Fibroblast of skin of right quadriceps (primary cell): ENCODE measurements around the gene FAM131C.
"Not testable (repeated sequence)": the region's sequence is repeated elsewhere in the genome, so short reads cannot be mapped to it uniquely, and the experiment has no call there.

Experiments used
- DNase-seq: peaks from one replicate; pipeline ENCODE4 v3.0.0-alpha.2; 2013

The FAM131C gene

GRCh38 chr1:16057314-16057915 lies 16.0 kb downstream of the FAM131C start:
- not testable (repeated sequence) for DNase-seq

DNA sequence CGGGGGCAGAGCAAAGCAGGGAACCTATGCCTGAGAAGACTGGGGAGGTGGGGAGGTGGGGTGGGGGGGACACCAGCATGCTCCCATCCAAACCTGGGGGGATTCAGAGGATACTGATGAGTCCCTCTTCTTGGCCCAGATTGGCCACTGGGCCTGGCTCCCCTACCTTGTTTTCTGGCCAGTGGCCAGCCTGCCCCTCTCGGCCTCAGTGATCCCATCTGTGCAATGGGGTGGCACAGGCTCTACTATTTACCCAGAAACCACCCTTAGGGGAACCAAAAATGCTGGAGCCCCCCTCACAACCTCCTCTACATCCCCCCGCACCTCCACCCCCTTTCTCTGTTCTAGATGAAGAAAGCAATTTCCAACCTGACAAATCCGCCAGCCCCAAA lies 16.9 kb downstream of the FAM131C start:
- not testable (repeated sequence) for DNase-seq

GRCh38 chr1:16055613-16056520 lies 17.6 kb downstream of the FAM131C start:
- peak; percentile 65 for DNase-seq

DNA sequence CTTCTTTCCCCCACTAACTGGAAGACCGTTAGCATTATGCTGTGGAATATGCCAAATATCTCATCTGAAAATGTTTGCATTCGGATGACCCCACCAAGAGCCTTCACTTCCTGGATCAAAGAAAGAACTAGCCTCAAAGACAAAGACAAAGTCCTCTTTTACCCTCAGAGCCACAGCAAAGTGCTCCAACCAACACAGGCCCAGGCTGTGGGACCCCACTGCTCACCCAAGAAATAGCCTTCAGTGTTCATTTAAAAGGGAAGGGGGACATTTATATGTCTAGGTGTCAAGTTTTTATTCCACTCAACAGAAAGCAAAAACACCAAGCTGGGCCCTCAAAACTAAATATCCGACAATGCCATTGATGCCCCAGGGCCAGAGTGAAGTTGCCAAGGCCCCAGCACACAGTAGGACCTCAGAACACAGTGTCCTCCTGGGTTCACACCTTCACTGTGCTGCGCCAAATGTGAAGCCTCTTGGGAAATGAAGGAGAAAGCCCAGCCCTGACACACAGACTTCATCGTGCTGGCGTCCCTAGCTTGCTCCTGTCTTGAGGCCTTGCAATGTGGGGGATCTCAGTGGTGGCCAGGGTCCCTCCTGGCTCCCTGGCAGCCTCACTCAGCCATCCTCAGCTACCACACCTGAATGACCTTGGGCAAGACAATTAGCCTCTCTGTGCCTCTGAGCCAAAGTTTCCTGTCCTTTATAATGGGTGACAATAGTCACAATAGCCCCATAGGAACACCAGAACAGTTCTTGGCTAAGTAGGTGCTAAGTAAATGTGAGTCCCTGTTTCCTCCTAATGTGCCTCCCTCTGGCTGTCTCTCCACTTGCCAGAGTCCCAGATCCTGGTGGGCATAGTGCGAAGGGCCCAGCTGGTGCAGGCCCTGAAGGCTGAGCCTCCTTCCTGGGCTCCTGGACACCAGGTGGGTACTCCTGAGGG lies 18.6 kb downstream of the FAM131C start:
- DNase-seq = no peak

DNA sequence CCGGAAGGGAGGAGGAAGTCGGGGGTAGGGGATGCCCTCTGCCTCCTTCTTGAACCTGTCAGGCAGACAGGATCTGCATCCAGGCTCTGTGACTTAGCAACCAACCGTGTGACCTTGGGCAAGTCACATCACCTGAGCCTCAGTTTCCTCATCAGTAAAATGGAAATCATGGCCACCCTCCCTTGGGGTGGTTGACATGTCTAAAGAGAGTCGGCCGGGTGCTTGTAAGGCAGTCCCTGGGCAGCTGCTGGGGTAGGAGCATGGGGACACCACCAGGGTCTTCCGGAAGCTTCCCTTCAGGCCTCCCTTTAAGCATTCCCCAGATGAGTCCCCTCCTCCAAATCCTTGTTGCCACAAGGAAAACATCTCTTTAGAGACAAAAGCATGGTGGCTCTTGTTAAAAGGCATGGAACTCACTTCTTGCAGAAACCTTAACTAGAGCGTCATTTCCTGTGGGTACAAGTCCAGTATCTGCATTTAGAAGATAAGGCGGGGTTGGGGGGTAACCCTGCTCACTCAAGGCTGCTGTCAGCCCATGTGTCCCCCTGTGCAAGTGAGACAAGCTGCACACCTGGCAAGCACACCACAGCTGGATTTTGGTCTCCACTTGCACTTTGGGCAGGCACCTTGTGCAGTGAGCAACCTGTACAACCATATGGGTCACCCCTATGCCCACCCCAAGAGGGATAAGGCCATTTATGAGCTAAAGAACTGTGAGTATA lies 19.5 kb downstream of the FAM131C start:
- no peak for DNase-seq

DNA sequence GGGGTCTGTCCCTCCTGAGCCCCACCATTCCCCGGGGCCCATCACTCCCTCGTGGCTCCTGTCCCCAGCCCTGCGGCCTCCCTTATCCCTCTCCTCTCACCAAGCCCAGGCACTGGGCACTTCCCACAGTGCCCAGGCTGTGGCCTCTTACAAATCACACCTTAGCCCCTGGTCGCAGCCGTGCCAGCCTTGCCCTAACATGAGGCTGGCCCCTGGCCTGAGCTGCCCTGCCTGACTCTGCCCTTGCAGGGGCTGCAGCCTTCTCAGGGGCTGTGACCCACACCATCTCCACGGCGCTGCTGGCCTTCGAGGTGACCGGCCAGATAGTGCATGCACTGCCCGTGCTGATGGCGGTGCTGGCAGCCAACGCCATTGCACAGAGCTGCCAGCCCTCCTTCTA lies 21.5 kb downstream of the FAM131C start:
- not testable (repeated sequence) for DNase-seq

GRCh38 chr1:16051039-16051438 lies 22.4 kb downstream of the FAM131C start:
- no peak for DNase-seq

DNA sequence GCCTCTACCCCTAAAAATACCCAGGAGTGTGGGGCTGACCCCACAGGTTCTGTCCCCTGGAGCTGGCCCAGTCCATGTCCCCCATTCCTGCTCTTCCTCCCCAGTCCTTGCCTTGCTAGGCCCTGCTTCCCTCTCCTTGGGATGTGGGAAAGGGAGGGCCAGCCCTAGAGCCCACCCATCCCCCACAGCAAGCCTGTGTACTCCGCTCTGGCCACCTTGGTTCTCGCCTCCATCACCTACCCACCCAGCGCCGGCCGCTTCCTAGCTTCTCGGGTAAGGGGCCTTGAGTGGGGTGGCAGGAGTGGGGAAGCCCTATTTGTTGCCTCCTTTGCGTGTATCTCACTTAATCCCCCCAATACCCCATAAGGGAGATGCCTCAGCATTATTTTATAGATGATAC lies 23.1 kb downstream of the FAM131C start:
- DNase-seq = no peak

DNA sequence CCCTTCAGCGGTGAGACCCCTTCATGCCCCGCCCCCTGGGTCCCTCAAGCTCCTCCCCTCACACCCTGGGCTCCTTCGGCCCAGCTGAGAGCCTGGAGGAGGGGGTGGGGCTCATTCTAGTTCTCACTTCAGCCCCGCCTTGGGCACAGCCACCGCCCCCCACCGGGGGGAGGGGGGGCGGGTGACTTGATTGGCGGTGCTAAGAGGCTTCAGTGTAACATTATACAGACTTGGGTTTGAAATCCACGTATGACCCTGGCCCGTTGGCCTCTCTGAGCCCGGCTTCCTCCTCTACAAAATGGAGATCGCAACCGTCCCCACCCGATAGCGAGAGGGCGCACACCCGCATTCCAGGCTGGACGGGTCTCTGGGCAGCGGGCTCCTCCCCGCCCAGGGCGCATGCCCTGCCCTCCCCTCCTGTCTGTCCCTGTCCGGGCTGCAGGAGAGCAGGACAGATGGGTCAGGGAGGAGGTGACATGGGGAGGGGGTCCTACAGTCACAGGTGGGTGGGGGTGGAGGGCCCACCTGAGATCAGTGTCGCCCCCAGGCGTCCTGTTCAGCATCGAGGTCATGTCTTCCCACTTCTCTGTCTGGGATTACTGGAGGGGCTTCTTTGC lies 24.8 kb downstream of the FAM131C start:
- peak; percentile 56 for DNase-seq

GRCh38 chr1:16047791-16048475 lies 25.5 kb downstream of the FAM131C start:
- no peak for DNase-seq

DNA sequence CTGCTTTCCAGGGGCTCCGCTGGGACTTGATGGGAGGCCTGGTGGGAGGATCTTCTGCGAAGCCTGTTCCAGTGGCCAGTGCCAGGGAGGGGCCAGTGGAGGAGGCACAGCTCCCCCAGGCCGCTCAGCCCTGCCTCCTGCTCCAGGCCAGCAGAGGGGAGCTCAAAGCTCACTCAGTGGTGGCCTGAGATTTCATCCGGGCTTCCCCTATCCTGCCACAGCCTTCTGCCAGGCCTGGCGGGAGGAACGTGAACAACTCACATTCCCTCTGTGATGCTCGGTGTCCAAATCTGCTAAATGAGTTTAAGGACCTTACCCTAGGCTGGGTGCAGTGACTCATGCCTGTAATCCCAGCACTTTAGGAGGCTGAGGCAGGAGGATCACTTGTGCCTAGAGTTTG lies 26.6 kb downstream of the FAM131C start:
- no peak for DNase-seq

GRCh38 chr1:16043950-16044349 lies 29.5 kb downstream of the FAM131C start:
- DNase-seq = no peak

- DNase-seq = no peak
Observed at GRCh38 chr1:16043521-16043920, 29.9 kb downstream of the FAM131C start, which contains the start of gene CLCNKB. TSS of gene CLCNKB (plus strand) at chr1:16043782. CDS start at chr1:16044493, 711 bp downstream.

GRCh38 chr1:16042654-16043053 lies 30.8 kb downstream of the FAM131C start:
- not testable (repeated sequence) for DNase-seq

- DNase-seq = no peak
Observed at GRCh38 chr1:16042096-16042495, 31.4 kb downstream of the FAM131C start.

GRCh38 chr1:16041200-16041599 lies 32.3 kb downstream of the FAM131C start:
- DNase-seq = no peak

GRCh38 chr1:16039871-16040270 lies 33.6 kb downstream of the FAM131C start:
- DNase-seq = not testable (repeated sequence)

DNA sequence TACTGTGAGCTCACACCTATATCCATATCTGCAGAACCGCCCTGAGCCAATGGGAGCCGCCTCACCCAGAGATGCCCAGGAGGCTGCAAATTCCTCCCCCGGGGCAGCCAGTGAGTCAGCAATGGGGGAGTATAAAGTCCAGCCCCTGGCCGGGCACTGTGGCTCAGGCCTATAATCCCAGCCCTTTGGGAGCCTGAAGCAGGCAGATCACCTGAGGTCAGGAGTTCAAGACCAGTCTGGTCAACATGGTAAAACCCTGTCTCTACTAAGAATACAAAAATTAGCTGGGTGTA lies 34.9 kb downstream of the FAM131C start:
- DNase-seq = no peak

GRCh38 chr1:16036461-16036860 lies 37.0 kb downstream of the FAM131C start:
- not testable (repeated sequence) for DNase-seq

- not testable (repeated sequence) for DNase-seq
Observed at GRCh38 chr1:16033103-16033632, 40.3 kb downstream of the FAM131C start.
